H9 (cell line): Measurements from ENCODE around the gene DLL3. TPM values are rescaled to one million over a fixed set of nuclear protein-coding genes. Genes with fewer than 3 reads are reported as not detected.
"Not testable (repeated sequence)": the region's sequence is repeated elsewhere in the genome, so short reads cannot be mapped to it uniquely, and the experiment has no call there.

Source experiments
- DNase-seq: peaks from one replicate; pipeline ENCODE4 v3.0.0-alpha.2; 2017
- H2AFZ ChIP-seq: one replicate; pipeline ENCODE4 v1.6.1; 2013; ENCODE audit warnings: mild to moderate bottlenecking, low read length, control low read depth, moderate library complexity
- H2AK5ac ChIP-seq: 2 replicates; pipeline ENCODE4 v1.6.1; 2013; ENCODE audit warnings: low read length, control low read depth, mixed read lengths; ENCODE audit not compliant: insufficient read length
- H2BK120ac ChIP-seq: one replicate; pipeline ENCODE4 v1.6.1; 2013; ENCODE audit warnings: low read depth, mild to moderate bottlenecking, low read length, control low read depth, inconsistent platforms; ENCODE audit not compliant: poor library complexity, severe bottlenecking
- H2BK12ac ChIP-seq: 2 replicates; pipeline ENCODE4 v1.6.1; 2013; ENCODE audit warnings: low read length, control low read depth, mixed read lengths, low read depth; ENCODE audit not compliant: insufficient read length
- H2BK15ac ChIP-seq: 2 replicates; pipeline ENCODE4 v1.6.1; 2013; ENCODE audit warnings: low read depth, low read length, control low read depth
- H2BK20ac ChIP-seq: one replicate; pipeline ENCODE4 v1.6.1; 2013; ENCODE audit warnings: low read depth, mild to moderate bottlenecking, low read length, control low read depth, inconsistent platforms; ENCODE audit not compliant: poor library complexity, severe bottlenecking
- H2BK5ac ChIP-seq: 2 replicates; pipeline ENCODE4 v1.6.1; 2013; ENCODE audit warnings: low read length, control low read depth, mixed read lengths; ENCODE audit not compliant: insufficient read length
- H3K14ac ChIP-seq: 2 replicates; pipeline ENCODE4 v1.6.1; 2013; ENCODE audit warnings: low read length, control low read depth; ENCODE audit not compliant: insufficient read depth
- H3K18ac ChIP-seq: 2 replicates; pipeline ENCODE4 v1.6.1; 2013; ENCODE audit warnings: low read depth, mild to moderate bottlenecking, mixed read lengths, low read length, control low read depth; ENCODE audit not compliant: insufficient read length
- H3K23ac ChIP-seq: 2 replicates; pipeline ENCODE4 v1.6.1; 2013; ENCODE audit warnings: low read length, control low read depth, mixed read lengths, low read depth; ENCODE audit not compliant: insufficient read length
- H3K23me2 ChIP-seq: 2 replicates; pipeline ENCODE4 v1.6.1; 2013; ENCODE audit warnings: low read depth, mild to moderate bottlenecking, mixed read lengths, low read length, control low read depth; ENCODE audit not compliant: insufficient read length, poor library complexity, severe bottlenecking
- H3K27ac ChIP-seq: 2 replicates; pipeline ENCODE4 v1.5.1; 2013; ENCODE audit warnings: low read length, control low read depth, mixed read lengths, low read depth; ENCODE audit not compliant: insufficient read length
- H3K27me3 ChIP-seq: 2 replicates; pipeline ENCODE4 v1.6.1; 2013; ENCODE audit warnings: low read length, control low read depth, inconsistent platforms; ENCODE audit not compliant: insufficient read depth
- H3K4ac ChIP-seq: 2 replicates; pipeline ENCODE4 v1.6.1; 2013; ENCODE audit warnings: low read depth, mild to moderate bottlenecking, control low read depth, inconsistent platforms, low read length, moderate library complexity
- H3K4me1 ChIP-seq: 2 replicates; pipeline ENCODE4 v1.6.1; 2013; ENCODE audit warnings: low read length, control low read depth, inconsistent platforms; ENCODE audit not compliant: insufficient read depth
- H3K4me2 ChIP-seq: 2 replicates; pipeline ENCODE4 v1.6.1; 2013; ENCODE audit warnings: low read length, control low read depth, mixed read lengths; ENCODE audit not compliant: insufficient read length, insufficient read depth
- H3K56ac ChIP-seq: 2 replicates; pipeline ENCODE4 v1.6.1; 2013; ENCODE audit warnings: low read depth, mild to moderate bottlenecking, mixed read lengths, low read length, control low read depth; ENCODE audit not compliant: insufficient read length
- H3K79me1 ChIP-seq: 2 replicates; pipeline ENCODE4 v1.6.1; 2013; ENCODE audit warnings: low read depth, mild to moderate bottlenecking, moderate library complexity, low read length, control low read depth, inconsistent platforms; ENCODE audit not compliant: insufficient read depth, poor library complexity, severe bottlenecking
- H3K79me2 ChIP-seq: 2 replicates; pipeline ENCODE4 v1.6.1; 2013; ENCODE audit warnings: low read length, control low read depth, inconsistent platforms; ENCODE audit not compliant: insufficient read depth
- H3K9ac ChIP-seq: 2 replicates; pipeline ENCODE4 v1.6.1; 2013; ENCODE audit warnings: low read length, control low read depth, mixed read lengths; ENCODE audit not compliant: insufficient read length; ENCODE audit errors: extremely low read depth
- H3K9me3 ChIP-seq: one replicate; pipeline ENCODE4 v1.6.1; 2013; ENCODE audit warnings: low read depth, low read length, inconsistent platforms; ENCODE audit not compliant: control insufficient read depth
- H3T11ph ChIP-seq: one replicate; pipeline ENCODE4 v1.6.1; 2013; ENCODE audit warnings: mild to moderate bottlenecking, low read length, control low read depth, inconsistent platforms
- H4K20me1 ChIP-seq: one replicate; pipeline ENCODE4 v1.6.1; 2013; ENCODE audit not compliant: control insufficient read depth, insufficient read length, insufficient read depth
- H4K5ac ChIP-seq: 2 replicates; pipeline ENCODE4 v1.6.1; 2013; ENCODE audit warnings: low read depth, mild to moderate bottlenecking, mixed read lengths, low read length, control low read depth; ENCODE audit not compliant: insufficient read length
- H4K8ac ChIP-seq: replicated peaks from 2 replicates; pipeline ENCODE4 v1.6.1; 2013; ENCODE audit warnings: low read length, control low read depth, mixed read lengths, low read depth; ENCODE audit not compliant: insufficient read length
- H4K91ac ChIP-seq: 2 replicates; pipeline ENCODE4 v1.6.1; 2013; ENCODE audit warnings: low read depth, mild to moderate bottlenecking, moderate library complexity, mixed read lengths, low read length, control low read depth; ENCODE audit not compliant: insufficient read length
- H3K27ac Mint-ChIP-seq, 3 experiments: 2 replicates in 2 of 3; 3 replicates in 1 of 3; pipeline ENCODE4 v1.8.0; 2020 to 2021; ENCODE audit warnings: mixed read lengths in 3 of 3, mild to moderate bottlenecking in 1 of 3, moderate library complexity in 1 of 3
- H3K27me3 Mint-ChIP-seq: 2 replicates; pipeline ENCODE4 v1.8.0; 2021; ENCODE audit warnings: low read depth, mild to moderate bottlenecking, moderate library complexity, mixed read lengths
- H3K36me3 Mint-ChIP-seq, 3 experiments: 2 replicates in 2 of 3; 3 replicates in 1 of 3; pipeline ENCODE4 v1.8.0; 2020 to 2021; ENCODE audit warnings: low read depth in 3 of 3, mixed read lengths in 3 of 3; ENCODE audit not compliant: insufficient read depth in 1 of 3
- H3K4me1 Mint-ChIP-seq, 2 experiments: 2 replicates each; pipeline ENCODE4 v1.8.0; 2020; ENCODE audit warnings: mixed read lengths in 2 of 2
- H3K4me3 Mint-ChIP-seq, 2 experiments: 2 replicates in 1 of 2; 3 replicates in 1 of 2; pipeline ENCODE4 v1.8.0; 2020 to 2021; ENCODE audit warnings: mild to moderate bottlenecking in 2 of 2, mixed read lengths in 2 of 2, moderate library complexity in 1 of 2
- H3K9me3 Mint-ChIP-seq, 2 experiments: 2 replicates in 1 of 2; 3 replicates in 1 of 2; pipeline ENCODE4 v1.8.0; 2020; ENCODE audit warnings: mild to moderate bottlenecking in 2 of 2, mixed read lengths in 2 of 2, moderate library complexity in 1 of 2
- CTCF ChIP-seq: fragments of 200-600 bp; sonication (generic); conservative IDR thresholded peaks from 3 replicates; pipeline ENCODE4 v1.8.0; 2021; ENCODE audit warnings: antibody characterized with exemption, mild to moderate bottlenecking
- WGBS: extraction: QIAGEN DNeasy Blood & Tissue Kit; methylation state at CpG from one replicate; pipeline ENCODE4 v1.1.7; 2013; ENCODE audit warnings: missing lambda C conversion rate, low lambda C conversion rate, mixed read lengths; ENCODE audit not compliant: insufficient read length; ENCODE audit errors: extremely low coverage; 5-methylcytosine and 5-hydroxymethylcytosine counted together
- total RNA-seq: library from RNA; stranded (reverse); gene quantifications from 2 replicates; pipeline ENCODE4 v1.2.1, GENCODE V29; 2021

The DLL3 gene
- total RNA-seq, 1 experiment from 2014 or later, result 2.5 TPM

GRCh38 chr19:39475748-39476147 is 23.0 kb upstream of the DLL3 start:
- no peaks in the 10 kb centered on the region; the same call in 1 of the 2 replicates for H3K27me3 Mint-ChIP-seq
- no peak for TF ChIP-seq CTCF
- Histone ChIP-seq H3K4ac (no peak overlapping the region), H2BK120ac (no peak overlapping the region), H3K27ac (no peak overlapping the region), H3K23ac (no peak overlapping the region), H3K18ac (no peak overlapping the region), H4K8ac (no peak overlapping the region), H3K4me2 (no peak overlapping the region), H3K56ac (no peak overlapping the region), H2BK15ac (no peak overlapping the region), H3K9ac (no peak overlapping the region), H3K4me1 (no peaks in the 10 kb centered on the region), H4K20me1 (no peaks in the 10 kb centered on the region), H3T11ph (no peak overlapping the region), H2BK20ac (no peak overlapping the region), H3K9me3 (no peaks in the 10 kb centered on the region), H2AK5ac (no peak overlapping the region), H3K79me2 (no peaks in the 10 kb centered on the region), H3K79me1 (no peaks in the 10 kb centered on the region), H3K27me3 (no peaks in the 10 kb centered on the region), H2BK5ac (no peak overlapping the region), H3K23me2 (no peaks in the 10 kb centered on the region), H4K91ac (no peak overlapping the region), H2AFZ (no peak overlapping the region), H4K5ac (no peak overlapping the region), H2BK12ac (no peak overlapping the region), H3K14ac (no peak overlapping the region)
- no peak for DNase-seq
- peaks cover 11 to 17% of the 10 kb centered on the region in 2 experiments for H3K4me1 Mint-ChIP-seq
- H3K36me3 Mint-ChIP-seq, result peaks cover 28 to 57% (median 53%) of the 10 kb centered on the region in 3 experiments; a peak in 6 of 7 replicates
- WGBS, result no CpG with 5 or more reads among the region's 2 CpGs
- H3K27ac Mint-ChIP-seq, result peak overlapping the region in 2 of 3 experiments; percentile 55 to 64; a peak in 2 of 7 replicates
- no peak overlapping the region for H3K4me3 Mint-ChIP-seq
- no peaks in the 10 kb centered on the region; a peak in 2 of 5 replicates for H3K9me3 Mint-ChIP-seq

- H2AFZ ChIP-seq, H3K23me2 ChIP-seq, H4K91ac ChIP-seq, H2BK15ac ChIP-seq, H2BK20ac ChIP-seq, H3K23ac ChIP-seq, H4K8ac ChIP-seq, H2AK5ac ChIP-seq, DNase-seq, H3K18ac ChIP-seq, H2BK12ac ChIP-seq, H2BK120ac ChIP-seq, H3K27me3 ChIP-seq, H3K4ac ChIP-seq, H3K9me3 Mint-ChIP-seq, H3K4me1 ChIP-seq, H3K56ac ChIP-seq, H3T11ph ChIP-seq, H4K5ac ChIP-seq, H3K27me3 Mint-ChIP-seq, H3K4me2 ChIP-seq, H3K9ac ChIP-seq, H3K14ac ChIP-seq, H3K27ac ChIP-seq, H4K20me1 ChIP-seq, H3K9me3 ChIP-seq, H2BK5ac ChIP-seq: not testable (repeated sequence)
- peak overlapping the region in 2 of 3 experiments; percentile 88 to 95; a peak in 4 of 7 replicates for H3K27ac Mint-ChIP-seq
- H3K36me3 Mint-ChIP-seq, result peaks cover 30 to 55% (median 52%) of the 10 kb centered on the region in 3 experiments; a peak in 6 of 7 replicates
- H3K4me3 Mint-ChIP-seq, result peak overlapping the region in 1 of 2 experiments; percentile 97; a peak in 3 of 5 replicates
- H3K79me1 ChIP-seq, result peaks cover 12% of the 10 kb centered on the region
- peaks cover 17 to 26% of the 10 kb centered on the region in 2 experiments for H3K4me1 Mint-ChIP-seq
- WGBS, result no CpG with 5 or more reads among the region's 11 CpGs
- peaks cover 12% of the 10 kb centered on the region for H3K79me2 ChIP-seq
Observed at GRCh38 chr19:39479319-39479801, 19.4 kb upstream of the DLL3 start.
